Peyer's patch (tissue), 4 donors: Measurements from ENCODE around the gene HRH2. TPM values are rescaled to one million over a fixed set of nuclear protein-coding genes. Genes with fewer than 3 reads are reported as not detected.

Source experiments
- DNase-seq, 3 donors: peaks; one replicate each; pipeline ENCODE4 v3.0.0-alpha.2; 2017 to 2019
- H3K27ac ChIP-seq, 4 donors: fragments of 200-600 bp; sonication (generic); one replicate each; pipeline ENCODE4 v1.5.1; 2016 to 2019
- H3K27me3 ChIP-seq, 2 donors: fragments of 200-600 bp; sonication (generic); one replicate each; pipeline ENCODE4 v1.5.1; 2019
- H3K36me3 ChIP-seq, 3 donors: fragments of 200-600 bp; sonication (generic); one replicate each; pipeline ENCODE4 v1.5.1; 2016 to 2019
- H3K4me1 ChIP-seq, 4 donors: fragments of 200-600 bp; sonication (generic); one replicate each; pipeline ENCODE4 v1.5.1; 2016 to 2019
- H3K4me3 ChIP-seq, 4 donors: fragments of 200-600 bp; sonication (generic); 1 replicate in 3 of 4; 2 replicates in 1 of 4; pipeline ENCODE4 v1.5.1; 2016 to 2019; ENCODE audit warnings: mild to moderate bottlenecking in 1 of 4
- H3K9me3 ChIP-seq, 4 donors: fragments of 200-600 bp; sonication (generic); one replicate each; pipeline ENCODE4 v1.5.1; 2016 to 2019; ENCODE audit warnings: mild to moderate bottlenecking in 1 of 4
- CTCF ChIP-seq, 6 experiments: fragments of 450-650 bp in 4 of 6; fragments of 200-600 bp in 2 of 6; sonication (generic) in 1 of 6; IDR thresholded peaks; one replicate each; pipeline ENCODE4 v1.5.1; 2017 to 2019; ENCODE audit warnings: antibody characterized with exemption in 6 of 6, mild to moderate bottlenecking in 3 of 6, moderate library complexity in 1 of 6
- POLR2A ChIP-seq, 2 donors: fragments of 450-650 bp; IDR thresholded peaks; one replicate each; pipeline ENCODE4 v1.5.1; 2017; ENCODE audit warnings: antibody characterized with exemption in 2 of 2, mild to moderate bottlenecking in 2 of 2, moderate library complexity in 2 of 2
- total RNA-seq, 4 donors: library from RNA; depleted of rRNA; stranded (reverse); fragments of >200 nt; gene quantifications; one replicate each; pipeline ENCODE4 v1.1.0, GENCODE V29; 2016

The HRH2 gene
- total RNA-seq, 4 donors from 2014 or later: 0.83 to 8.6 (median 2.2) TPM

- Histone ChIP-seq H3K4me1 (peaks cover 0 to 10% (median 0%) of the 10 kb centered on the region in 4 donors), H3K27me3 (peaks cover 0 to 11% of the 10 kb centered on the region in 2 donors), H3K4me3 (no peak overlapping the region), H3K27ac (no peak overlapping the region), H3K36me3 (no peaks in the 10 kb centered on the region), H3K9me3 (peaks cover 0 to 14% (median 3%) of the 10 kb centered on the region in 4 donors)
- DNase-seq: no peak
- no peak for TF ChIP-seq POLR2A (IDR thresholded peaks at IDR 0.05)
- no peak for TF ChIP-seq CTCF (IDR thresholded peaks at IDR 0.05)
Observed at GRCh38 chr5:175654339-175654738, 3.5 kb upstream of the HRH2 start.

DNA sequence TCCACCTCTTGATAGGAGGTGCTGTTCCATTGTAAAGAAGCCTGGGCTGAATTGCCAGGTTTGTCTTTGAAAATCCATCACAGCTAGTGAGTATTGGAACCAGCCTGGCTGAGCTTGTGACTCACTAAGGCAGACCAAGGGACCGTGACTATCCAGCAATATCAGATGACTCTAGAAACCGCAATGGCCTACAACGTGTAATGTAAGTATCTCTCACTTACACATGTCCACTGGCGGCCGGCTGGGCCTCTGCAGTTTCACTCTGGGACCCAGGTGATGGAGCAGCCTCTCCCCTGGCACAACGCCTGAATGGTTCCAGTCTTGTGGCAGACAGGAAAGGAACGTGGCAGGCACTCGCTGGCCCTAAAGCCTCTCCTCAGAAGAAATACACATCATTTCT lies 3.1 kb upstream of the HRH2 start:
- Histone ChIP-seq H3K4me1 (peaks cover 0 to 10% (median 0%) of the 10 kb centered on the region in 4 donors), H3K4me3 (no peak overlapping the region), H3K36me3 (no peaks in the 10 kb centered on the region), H3K27ac (no peak overlapping the region), H3K9me3 (peaks cover 0 to 9% (median 1%) of the 10 kb centered on the region in 4 donors), H3K27me3 (peaks cover 0 to 11% of the 10 kb centered on the region in 2 donors)
- TF ChIP-seq CTCF (IDR thresholded peaks at IDR 0.05) (no peak), POLR2A (IDR thresholded peaks at IDR 0.05) (no peak)
- DNase-seq: no peak

DNA sequence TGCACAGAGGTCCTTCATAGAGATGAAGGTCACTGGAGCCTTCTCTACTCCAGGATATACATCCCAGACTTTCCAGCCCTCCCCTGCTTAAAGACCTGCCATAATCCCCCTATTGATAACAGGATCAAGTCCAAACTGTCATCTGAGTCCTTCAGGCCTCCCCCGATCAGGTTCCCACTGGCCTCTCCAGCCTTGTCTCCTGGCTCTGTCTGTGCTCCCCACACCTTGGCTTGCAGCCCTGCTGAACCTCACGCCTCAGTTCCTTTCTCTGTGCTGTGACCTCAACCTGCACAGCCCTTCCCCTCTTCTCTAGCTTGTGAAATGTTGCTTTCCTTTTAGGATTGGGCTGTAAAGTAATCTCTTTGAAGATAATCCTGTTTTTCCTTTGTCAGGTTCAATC lies 2.5 kb upstream of the HRH2 start:
- Histone ChIP-seq H3K27ac (no peak overlapping the region), H3K27me3 (peaks cover 0 to 11% of the 10 kb centered on the region in 2 donors), H3K36me3 (no peaks in the 10 kb centered on the region), H3K4me3 (no peak overlapping the region), H3K4me1 (peaks cover 0 to 10% (median 0%) of the 10 kb centered on the region in 4 donors), H3K9me3 (peaks cover 0 to 3% (median 0%) of the 10 kb centered on the region in 4 donors)
- TF ChIP-seq CTCF (IDR thresholded peaks at IDR 0.05): no peak
- TF ChIP-seq POLR2A (IDR thresholded peaks at IDR 0.05): no peak
- no peak for DNase-seq

- peaks cover 0 to 3% (median 0%) of the 10 kb centered on the region in 4 donors for H3K9me3 ChIP-seq
- H3K4me3 ChIP-seq: no peak overlapping the region
- H3K36me3 ChIP-seq: no peaks in the 10 kb centered on the region
- H3K4me1 ChIP-seq: peaks cover 0 to 10% (median 0%) of the 10 kb centered on the region in 4 donors
- TF ChIP-seq POLR2A (IDR thresholded peaks at IDR 0.05): no peak
- no peak for TF ChIP-seq CTCF (IDR thresholded peaks at IDR 0.05)
- H3K27me3 ChIP-seq: peaks cover 0 to 11% of the 10 kb centered on the region in 2 donors
- DNase-seq: no peak
- no peak overlapping the region for H3K27ac ChIP-seq
Observed at GRCh38 chr5:175656966-175657365, 905 bp upstream of the HRH2 start.

DNA sequence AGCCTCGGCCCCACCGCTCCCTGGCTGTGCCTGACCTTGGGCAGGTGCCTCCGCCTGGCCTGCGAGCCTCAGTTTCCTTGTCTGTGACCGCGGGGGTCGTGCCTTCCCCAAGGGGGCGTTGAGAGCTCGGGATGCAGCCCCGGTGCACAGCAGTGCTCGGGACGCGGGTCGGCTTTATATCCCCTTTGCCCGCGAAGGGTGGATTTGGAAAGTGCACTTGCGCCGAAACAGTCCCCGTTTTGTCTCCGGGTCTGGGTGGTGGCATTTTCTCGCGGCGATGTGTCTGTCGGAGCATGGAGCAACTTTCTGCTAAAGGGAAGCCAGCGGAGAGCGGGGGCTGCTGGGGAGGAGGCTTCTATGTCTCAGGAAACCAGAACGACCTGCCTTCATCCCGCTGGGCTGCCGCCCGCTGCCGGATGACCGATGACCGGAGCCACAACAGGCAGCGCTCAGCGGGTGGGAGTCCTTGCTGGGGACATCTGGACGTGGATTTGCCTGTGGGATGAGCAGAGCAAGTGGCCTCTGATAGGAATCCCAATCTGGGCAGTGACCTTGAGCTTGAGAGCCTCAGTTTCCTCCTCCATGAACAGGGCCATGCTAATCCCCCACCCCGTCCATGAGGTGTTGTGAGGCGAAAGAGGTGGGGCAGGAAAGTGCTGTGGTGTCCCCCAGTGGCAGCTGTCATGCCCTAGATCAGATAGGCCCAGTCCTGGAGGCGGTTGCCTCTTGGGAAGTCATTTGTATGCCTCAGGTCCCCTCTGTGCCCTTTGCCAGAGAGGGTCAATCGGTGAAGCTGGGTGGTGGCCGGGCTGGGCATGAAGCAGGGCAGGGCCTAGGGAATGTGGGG lies 651 bp downstream of the HRH2 start:
- no peak for DNase-seq
- peak overlapping the region; percentile 37 to 72 (median 47) for H3K4me3 ChIP-seq
- peaks cover 0 to 3% (median 0%) of the 10 kb centered on the region in 4 donors for H3K9me3 ChIP-seq
- H3K27me3 ChIP-seq: peaks cover 0 to 11% of the 10 kb centered on the region in 2 donors
- peak overlapping the region in 1 of 4 donors; percentile 54 for H3K27ac ChIP-seq
- H3K4me1 ChIP-seq: peaks cover 0 to 10% (median 0%) of the 10 kb centered on the region in 4 donors
- TF ChIP-seq POLR2A (IDR thresholded peaks at IDR 0.05) (no peak), CTCF (IDR thresholded peaks at IDR 0.05) (no peak)
- H3K36me3 ChIP-seq: no peaks in the 10 kb centered on the region
